Measurements from ENCODE around the gene TH.

Gene TH

DNA sequence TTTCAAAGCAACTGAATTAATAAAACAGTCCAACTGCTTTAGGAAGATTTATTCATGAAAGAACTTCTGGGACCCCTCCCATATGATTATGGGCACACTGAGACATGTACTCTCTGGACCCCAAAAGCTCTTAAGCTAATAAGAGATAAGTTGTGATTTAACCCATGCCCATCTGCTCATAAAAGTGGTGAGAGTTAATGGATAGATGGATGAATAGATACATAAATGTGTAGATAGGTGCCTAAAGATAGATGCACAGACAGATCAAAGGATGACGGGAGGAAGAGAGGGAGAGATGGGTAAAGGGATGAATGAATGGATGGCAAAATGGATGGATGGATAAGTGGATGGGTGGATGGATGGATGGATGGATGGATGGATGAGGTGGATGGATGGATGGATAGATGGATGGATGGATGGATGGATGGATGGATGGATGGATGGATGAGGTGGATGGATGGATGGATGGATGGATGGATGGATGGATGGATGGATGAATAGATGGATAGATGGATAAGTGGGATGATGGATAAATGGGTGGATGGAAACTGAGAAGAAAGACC lies 29.4 kb upstream of the TH start:
- no peaks in the 10 kb centered on the region for H3K9me2 ChIP-seq (replicated peaks; ENCODE audit: control insufficient read depth, low read length)
- no peak for TF ChIP-seq EZH2phosphoT487 (IDR thresholded peaks at IDR 0.05; ENCODE audit: borderline replicate concordance, low read length)
- TF ChIP-seq, protein P1, sequence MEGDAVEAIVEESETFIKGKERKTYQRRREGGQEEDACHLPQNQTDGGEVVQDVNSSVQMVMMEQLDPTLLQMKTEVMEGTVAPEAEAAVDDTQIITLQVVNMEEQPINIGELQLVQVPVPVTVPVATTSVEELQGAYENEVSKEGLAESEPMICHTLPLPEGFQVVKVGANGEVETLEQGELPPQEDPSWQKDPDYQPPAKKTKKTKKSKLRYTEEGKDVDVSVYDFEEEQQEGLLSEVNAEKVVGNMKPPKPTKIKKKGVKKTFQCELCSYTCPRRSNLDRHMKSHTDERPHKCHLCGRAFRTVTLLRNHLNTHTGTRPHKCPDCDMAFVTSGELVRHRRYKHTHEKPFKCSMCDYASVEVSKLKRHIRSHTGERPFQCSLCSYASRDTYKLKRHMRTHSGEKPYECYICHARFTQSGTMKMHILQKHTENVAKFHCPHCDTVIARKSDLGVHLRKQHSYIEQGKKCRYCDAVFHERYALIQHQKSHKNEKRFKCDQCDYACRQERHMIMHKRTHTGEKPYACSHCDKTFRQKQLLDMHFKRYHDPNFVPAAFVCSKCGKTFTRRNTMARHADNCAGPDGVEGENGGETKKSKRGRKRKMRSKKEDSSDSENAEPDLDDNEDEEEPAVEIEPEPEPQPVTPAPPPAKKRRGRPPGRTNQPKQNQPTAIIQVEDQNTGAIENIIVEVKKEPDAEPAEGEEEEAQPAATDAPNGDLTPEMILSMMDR (IDR thresholded peaks at IDR 0.05; ENCODE audit: low read depth, low read length, poor library complexity, severe bottlenecking), result no peak
- H3K4me2 ChIP-seq (ENCODE audit: low read length), result no peak overlapping the region
- no peaks in the 10 kb centered on the region for H3K36me3 ChIP-seq (ENCODE audit: control insufficient read depth, low read length)
- no peaks in the 10 kb centered on the region for H3K79me2 ChIP-seq (ENCODE audit: control insufficient read depth, low read length)
- peaks cover 10% of the 10 kb centered on the region for H3K4me1 ChIP-seq (ENCODE audit: control insufficient read depth, low read length)
- no peak overlapping the region for H3K27ac ChIP-seq (ENCODE audit: low read depth, low read length)
- H3K27me3 ChIP-seq (ENCODE audit: control insufficient read depth, low read length), result no peaks in the 10 kb centered on the region
- H3K4me3 ChIP-seq (ENCODE audit: low read length), result no peak overlapping the region
- no peaks in the 10 kb centered on the region for H4K20me1 ChIP-seq (ENCODE audit: control insufficient read depth, insufficient read depth, low read depth, low read length)
- no peaks in the 10 kb centered on the region for H3K9me3 ChIP-seq (ENCODE audit: control insufficient read depth, insufficient read depth, low read length)
- no peaks in the 10 kb centered on the region for H3F3A ChIP-seq (ENCODE audit: control insufficient read depth, insufficient read depth)

DNA sequence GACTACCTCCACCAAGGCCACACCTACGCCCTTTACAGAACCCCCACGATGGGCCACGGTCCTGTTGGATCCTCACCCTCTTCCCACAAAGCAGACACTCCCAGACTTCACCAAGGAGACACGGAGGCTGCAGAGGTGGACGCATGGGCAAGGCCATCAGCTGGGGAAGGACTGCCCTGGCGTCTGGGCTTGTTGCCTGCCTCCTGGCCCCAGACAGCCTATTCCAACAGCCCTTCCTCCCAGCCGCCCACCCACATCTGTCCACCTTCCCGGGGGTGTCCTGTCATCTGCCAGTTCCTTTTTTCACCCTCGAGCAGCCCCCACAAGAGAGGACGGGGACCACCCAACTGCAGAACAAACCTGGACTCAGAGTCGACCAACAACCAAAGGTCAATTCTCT lies 28.9 kb upstream of the TH start:
- Histone ChIP-seq H3K27ac (ENCODE audit: low read depth, low read length) (no peak overlapping the region), H3K9me2 (replicated peaks; ENCODE audit: control insufficient read depth, low read length) (no peaks in the 10 kb centered on the region), H3K9me3 (ENCODE audit: control insufficient read depth, insufficient read depth, low read length) (no peaks in the 10 kb centered on the region), H3F3A (ENCODE audit: control insufficient read depth, insufficient read depth) (no peaks in the 10 kb centered on the region), H4K20me1 (ENCODE audit: control insufficient read depth, insufficient read depth, low read depth, low read length) (no peaks in the 10 kb centered on the region), H3K4me2 (ENCODE audit: low read length) (no peak overlapping the region), H3K4me3 (ENCODE audit: low read length) (no peak overlapping the region), H3K79me2 (ENCODE audit: control insufficient read depth, low read length) (no peaks in the 10 kb centered on the region), H3K4me1 (ENCODE audit: control insufficient read depth, low read length) (peaks cover 10% of the 10 kb centered on the region), H3K27me3 (ENCODE audit: control insufficient read depth, low read length) (no peaks in the 10 kb centered on the region), H3K36me3 (ENCODE audit: control insufficient read depth, low read length) (no peaks in the 10 kb centered on the region)
- no peak for TF ChIP-seq EZH2phosphoT487 (IDR thresholded peaks at IDR 0.05; ENCODE audit: borderline replicate concordance, low read length)
- TF ChIP-seq, protein P1 (IDR thresholded peaks at IDR 0.05; ENCODE audit: low read depth, low read length, poor library complexity, severe bottlenecking), result no peak

DNA sequence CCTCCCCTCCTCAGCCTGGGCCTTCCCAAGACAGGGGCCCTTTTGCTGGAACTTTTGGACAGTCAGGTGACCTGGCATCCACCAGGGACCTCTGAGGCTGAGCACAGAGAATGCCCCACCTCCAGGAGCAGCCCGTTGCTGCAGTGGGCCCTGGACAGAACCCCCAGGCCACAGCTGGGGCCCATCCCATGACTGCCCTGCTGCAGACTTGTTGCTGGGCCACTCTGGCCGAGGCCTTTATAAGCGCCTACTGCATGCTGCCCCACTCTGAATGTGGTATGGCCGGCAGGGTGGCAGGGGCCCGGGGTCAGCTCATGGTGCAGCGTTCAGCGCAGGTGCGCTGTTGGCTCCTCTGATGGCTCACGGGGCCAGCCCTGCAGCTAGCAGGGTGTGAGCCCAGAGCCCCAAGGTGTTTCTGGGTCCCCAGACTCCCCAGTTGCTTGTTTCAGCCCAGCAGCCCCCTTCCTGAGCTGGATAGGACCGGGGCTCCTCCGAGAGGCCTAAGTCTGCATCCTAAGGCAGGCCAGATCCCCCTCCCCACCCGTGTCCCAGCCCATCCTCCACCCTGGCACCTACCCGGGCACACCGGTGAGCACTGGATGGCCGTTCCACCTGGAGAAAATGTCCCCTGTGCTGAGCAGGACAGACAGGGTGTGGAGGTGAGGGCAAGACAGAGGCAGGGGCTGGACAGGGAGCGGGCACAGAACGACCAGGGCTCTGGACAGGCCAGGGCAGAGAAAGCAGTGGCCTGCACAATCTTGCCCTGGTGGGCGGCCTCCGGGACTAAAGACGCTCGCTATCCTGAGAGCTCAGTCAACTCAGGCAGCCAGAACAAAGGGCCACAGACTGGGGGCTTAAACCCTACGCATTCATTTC lies 28.1 kb upstream of the TH start:
- Histone ChIP-seq H3K27ac (ENCODE audit: low read depth, low read length) (no peak overlapping the region), H3K79me2 (ENCODE audit: control insufficient read depth, low read length) (no peaks in the 10 kb centered on the region), H3K36me3 (ENCODE audit: control insufficient read depth, low read length) (no peaks in the 10 kb centered on the region), H3K4me2 (ENCODE audit: low read length) (no peak overlapping the region), H3K27me3 (ENCODE audit: control insufficient read depth, low read length) (no peaks in the 10 kb centered on the region), H3K4me1 (ENCODE audit: control insufficient read depth, low read length) (peaks cover 10% of the 10 kb centered on the region), H3K9me2 (replicated peaks; ENCODE audit: control insufficient read depth, low read length) (no peaks in the 10 kb centered on the region), H3K4me3 (ENCODE audit: low read length) (no peak overlapping the region), H3F3A (ENCODE audit: control insufficient read depth, insufficient read depth) (no peaks in the 10 kb centered on the region), H4K20me1 (ENCODE audit: control insufficient read depth, insufficient read depth, low read depth, low read length) (no peaks in the 10 kb centered on the region), H3K9me3 (ENCODE audit: control insufficient read depth, insufficient read depth, low read length) (no peaks in the 10 kb centered on the region)
- TF ChIP-seq, protein P1 (IDR thresholded peaks at IDR 0.05; ENCODE audit: low read depth, low read length, poor library complexity, severe bottlenecking), result no peak
- no peak for TF ChIP-seq EZH2phosphoT487 (IDR thresholded peaks at IDR 0.05; ENCODE audit: borderline replicate concordance, low read length)

Data from DOHH2 (cell line).